Upper lobe of left lung (tissue), 6 donors: Measurements from ENCODE around the gene TXNDC17. TPM values are rescaled to one million over a fixed set of nuclear protein-coding genes. Genes with fewer than 3 reads are reported as not detected.
A peak's percentile ranks its signal among the peaks of the same experiment; 100 is the strongest.

Experiments
- ATAC-seq, 2 donors: fragments of 200-7000 bp; cut with Tn5 transposase; one replicate each; pipeline ENCODE4 v1.9.1; 2022; ENCODE audit warnings: mild to moderate bottlenecking in 2 of 2, moderate library complexity in 2 of 2; ENCODE audit not compliant: low FRiP score in 2 of 2
- DNase-seq, 2 donors: peaks; one replicate each; pipeline ENCODE4 v3.0.0-alpha.2; 2019 to 2020
- H3K27ac ChIP-seq, 4 donors: fragments of 200-600 bp; sonication (generic); one replicate each; pipeline ENCODE4 v1.5.1; 2016 to 2019
- H3K27me3 ChIP-seq, 4 donors: fragments of 200-600 bp; sonication (generic); one replicate each; pipeline ENCODE4 v1.5.1; 2017 to 2019
- H3K36me3 ChIP-seq, 4 donors: fragments of 200-600 bp; sonication (generic); one replicate each; pipeline ENCODE4 v1.5.1; 2016 to 2019
- H3K4me1 ChIP-seq, 4 donors: fragments of 200-600 bp; sonication (generic); one replicate each; pipeline ENCODE4 v1.5.1; 2018 to 2019
- H3K4me3 ChIP-seq, 4 donors: fragments of 200-600 bp; sonication (generic); one replicate each; pipeline ENCODE4 v1.5.1; 2017 to 2019; ENCODE audit warnings: mild to moderate bottlenecking in 2 of 4, moderate library complexity in 1 of 4
- H3K9me3 ChIP-seq, 4 donors: fragments of 200-600 bp; sonication (generic); one replicate each; pipeline ENCODE4 v1.5.1; 2018 to 2019
- CTCF ChIP-seq, 6 experiments: fragments of 450-650 bp in 4 of 6; fragments of 200-600 bp in 2 of 6; sonication (generic) in 2 of 6; IDR thresholded peaks; one replicate each; pipeline ENCODE4 v1.5.1; 2016 to 2019; ENCODE audit warnings: antibody characterized with exemption in 6 of 6
- EP300 ChIP-seq, 4 donors: sonication (generic); formaldehyde crosslinking; IDR thresholded peaks; one replicate each; pipeline ENCODE4 v1.5.1; 2017; ENCODE audit warnings: antibody characterized with exemption in 4 of 4, control low read depth in 2 of 4
- POLR2A ChIP-seq, 4 donors: fragments of 450-650 bp; IDR thresholded peaks; one replicate each; pipeline ENCODE4 v1.5.1; 2016 to 2017; ENCODE audit warnings: antibody characterized with exemption in 4 of 4, mild to moderate bottlenecking in 2 of 4
- POLR2AphosphoS5 ChIP-seq, 2 donors: sonication (generic); formaldehyde crosslinking; IDR thresholded peaks; one replicate each; pipeline ENCODE4 v1.5.1; 2017; ENCODE audit warnings: antibody characterized with exemption in 2 of 2
- WGBS, 2 donors: methylation state at CpG; one replicate each; pipeline ENCODE4 v1.1.5; 2017 to 2018; 5-methylcytosine and 5-hydroxymethylcytosine counted together
- total RNA-seq, 6 donors: library from RNA; depleted of rRNA in 4 of 6; stranded (reverse); fragments of >200 nt in 4 of 6; gene quantifications; one replicate each; pipeline versions ENCODE4 v1.1.0 to v1.2.1, GENCODE V29; 2016 to 2021
- donor health status: DM: no; HTN: no; CAD: no; lungs with moderate emphysema.
- donor health status: DM: no; HTN: yes; CAD: no; lungs with severe emphysema.

TXNDC17 gene
- total RNA-seq, 6 donors from 2014 or later: 36.7 to 176 (median 67.0) TPM

DNA sequence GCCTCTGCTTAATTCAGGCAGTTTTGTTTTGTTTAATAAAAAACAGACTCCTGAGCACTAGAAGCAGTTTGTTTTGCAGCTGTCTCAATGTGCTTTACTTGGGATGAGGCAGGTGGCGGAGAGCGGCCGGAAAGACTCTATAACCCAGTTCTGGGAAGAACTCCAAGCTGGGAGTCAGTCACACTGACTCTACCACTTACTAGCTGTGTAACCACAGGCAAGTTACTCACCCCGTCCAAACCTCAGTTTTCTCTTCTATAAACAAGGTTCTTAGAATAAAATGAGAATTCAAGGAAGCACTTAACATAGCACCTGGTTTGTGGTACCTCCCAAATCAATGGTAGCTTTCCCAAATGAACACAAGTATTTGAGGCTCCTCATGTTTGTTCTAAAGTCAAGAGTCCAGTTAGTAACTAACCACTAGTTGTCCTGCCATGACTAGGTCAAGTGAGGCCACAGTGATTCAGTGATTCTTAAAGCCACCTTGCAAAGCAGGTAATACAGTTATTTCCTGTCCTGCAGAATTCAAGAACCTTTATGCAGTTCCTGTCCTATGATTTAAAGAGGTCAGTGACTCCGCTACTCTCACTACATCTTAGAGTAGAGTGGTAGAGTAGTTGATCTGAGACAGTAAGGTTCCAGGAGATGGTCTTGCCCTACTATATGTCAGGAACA lies 2.7 kb downstream of the TXNDC17 start:
- H3K27ac ChIP-seq: peak overlapping the region in 1 of 4 donors; percentile 14
- TF ChIP-seq POLR2A (IDR thresholded peaks at IDR 0.05) (no peak), CTCF (IDR thresholded peaks at IDR 0.05) (no peak), EP300 (IDR thresholded peaks at IDR 0.05) (no peak), POLR2AphosphoS5 (IDR thresholded peaks at IDR 0.05) (no peak)
- peaks cover 20 to 39% (median 30%) of the 10 kb centered on the region in 4 donors for H3K4me1 ChIP-seq
- ATAC-seq (no peak), DNase-seq (no peak)
- H3K36me3 ChIP-seq: peaks cover 0 to 58% (median 17%) of the 10 kb centered on the region in 4 donors
- H3K9me3 ChIP-seq: no peaks in the 10 kb centered on the region
- no peak overlapping the region for H3K4me3 ChIP-seq
- no peaks in the 10 kb centered on the region for H3K27me3 ChIP-seq
- WGBS, 2 donors: 71 to 78% methylated on average over 5 of the region's 5 CpGs

DNA sequence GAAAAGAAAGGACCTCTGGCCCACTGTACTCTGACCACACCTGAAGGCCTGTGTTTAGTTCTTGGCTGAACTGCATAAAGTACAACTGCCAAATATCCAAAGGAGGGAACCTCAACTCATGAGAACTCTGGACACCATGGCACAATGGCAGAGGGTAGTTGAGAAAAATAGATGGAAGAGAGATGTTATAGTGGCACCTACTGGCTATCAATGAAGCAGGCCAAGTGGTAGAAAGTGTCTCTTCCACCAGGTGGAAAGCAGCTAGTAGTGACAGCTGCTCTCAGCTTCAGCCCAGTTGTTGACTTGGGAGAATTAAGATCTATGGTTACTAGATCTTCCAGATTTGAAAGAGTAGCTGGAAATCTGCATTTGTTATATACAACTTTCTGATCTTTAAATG lies 7.3 kb downstream of the TXNDC17 start:
- ATAC-seq: no peak
- no peak for DNase-seq

DNA sequence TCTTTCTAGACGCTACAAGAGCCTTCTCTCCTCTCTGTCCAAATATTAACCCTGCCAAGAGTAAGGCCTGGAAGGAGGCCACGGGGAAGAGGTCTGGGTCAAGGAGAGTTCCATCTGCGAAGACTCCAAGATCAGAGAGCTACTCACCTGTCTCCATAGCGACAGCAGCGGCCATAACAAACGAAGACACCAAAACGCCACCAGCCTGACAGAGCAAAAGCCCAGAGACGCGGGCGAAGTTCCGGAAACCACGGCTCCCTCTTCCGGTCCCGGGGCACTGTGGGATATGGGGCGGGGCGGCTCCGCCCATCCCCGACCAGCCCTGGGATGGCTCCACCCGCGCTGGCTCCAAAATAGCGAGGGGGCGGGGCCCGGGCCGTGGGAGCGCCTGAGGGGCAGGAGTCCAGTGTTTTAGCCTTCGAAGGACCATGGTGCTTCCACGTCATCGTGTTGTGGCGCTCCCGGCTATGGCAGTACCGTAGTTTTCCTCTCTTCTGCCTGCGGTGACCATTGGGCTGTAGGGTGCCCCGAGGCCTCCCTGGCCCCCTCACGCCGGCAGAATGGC lies 10.6 kb downstream of the TXNDC17 start, which contains the start of the genes C17orf100 and MED31:
TSS of gene C17orf100 (plus strand) at position 409 of the 565 bp plus-strand sequence. CDS start at position 561, 152 bp downstream.
TSS of gene MED31 (minus strand) at position 252 of the 565 bp plus-strand sequence. CDS start at position 175, 77 bp downstream.
- peaks cover 0 to 6% (median 2%) of the 10 kb centered on the region in 4 donors for H3K27me3 ChIP-seq
- H3K36me3 ChIP-seq: peaks cover 0 to 29% (median 6%) of the 10 kb centered on the region in 4 donors
- peaks cover 27 to 40% (median 33%) of the 10 kb centered on the region in 4 donors for H3K4me1 ChIP-seq
- ATAC-seq (peak; percentile 99), DNase-seq (peak; percentile 96 to 99)
- H3K27ac ChIP-seq: peak within 1 kb of the TSS; percentile 80 to 94 (median 92)
- peak in 3 of 4 donors; percentile 47 to 80 (median 47) for TF ChIP-seq POLR2A (IDR thresholded peaks at IDR 0.05)
- TF ChIP-seq EP300 (IDR thresholded peaks at IDR 0.05): peak in 1 of 4 donors; percentile 42
- TF ChIP-seq POLR2AphosphoS5 (IDR thresholded peaks at IDR 0.05): peak; percentile 86 to 95
- TF ChIP-seq CTCF (IDR thresholded peaks at IDR 0.05): peak in 1 of 6 experiments; percentile 7
- H3K9me3 ChIP-seq: no peaks in the 10 kb centered on the region
- 1 to 2% methylated on average over 8 to 34 of the region's 35 CpGs for WGBS, 2 donors
- peak within 1 kb of the TSS; percentile 70 to 95 (median 73) for H3K4me3 ChIP-seq

More for the DNA sequence above, 7.3 kb downstream of the TXNDC17 start:
- H3K27me3 ChIP-seq: no peaks in the 10 kb centered on the region
- peaks cover 20 to 35% (median 28%) of the 10 kb centered on the region in 4 donors for H3K4me1 ChIP-seq
- TF ChIP-seq POLR2A (IDR thresholded peaks at IDR 0.05) (no peak), CTCF (IDR thresholded peaks at IDR 0.05) (no peak), EP300 (IDR thresholded peaks at IDR 0.05) (no peak), POLR2AphosphoS5 (IDR thresholded peaks at IDR 0.05) (no peak)
- H3K4me3 ChIP-seq: no peak overlapping the region
- no peak overlapping the region for H3K27ac ChIP-seq
- peaks cover 0 to 62% (median 15%) of the 10 kb centered on the region in 4 donors for H3K36me3 ChIP-seq
- H3K9me3 ChIP-seq: no peaks in the 10 kb centered on the region

DNA sequence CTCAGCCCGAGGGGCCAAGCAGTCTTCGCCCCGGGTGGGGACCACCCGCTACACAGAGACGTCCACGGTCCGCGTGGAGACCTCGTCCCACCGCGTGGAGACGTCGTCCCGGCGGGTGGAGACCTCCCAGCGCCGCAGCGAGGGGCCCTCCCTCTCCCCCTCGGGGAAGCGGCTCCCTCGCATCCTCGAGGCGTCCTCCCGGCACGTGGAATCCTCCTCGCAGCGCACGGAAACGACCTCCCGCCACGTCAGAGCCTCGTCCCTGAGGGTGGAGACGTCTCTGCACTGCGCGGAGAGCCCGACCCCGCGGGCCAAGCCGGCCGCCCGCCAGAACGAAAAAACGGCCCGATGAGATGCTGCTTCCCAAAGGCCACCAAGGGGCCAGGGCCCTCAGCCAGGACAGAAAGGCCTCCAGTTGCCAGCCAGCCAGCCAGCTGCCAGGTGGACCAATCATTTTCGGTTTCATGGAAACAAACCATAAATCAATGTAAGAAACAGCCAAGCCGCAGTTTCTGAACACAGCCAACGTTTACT lies 11.1 kb downstream of the TXNDC17 start:
- Histone ChIP-seq H3K27ac (peak overlapping the region; percentile 80 to 94 (median 92)), H3K4me1 (peaks cover 27 to 40% (median 33%) of the 10 kb centered on the region in 4 donors), H3K36me3 (peaks cover 0 to 25% (median 3%) of the 10 kb centered on the region in 4 donors), H3K4me3 (peak overlapping the region; percentile 70 to 95 (median 73)), H3K27me3 (peaks cover 0 to 6% (median 2%) of the 10 kb centered on the region in 4 donors), H3K9me3 (no peaks in the 10 kb centered on the region)
- peak; percentile 3 to 67 for ATAC-seq
- WGBS, 2 donors: 7 to 17% methylated on average over 2 to 12 of the region's 47 CpGs
- TF ChIP-seq POLR2A (IDR thresholded peaks at IDR 0.05): no peak
- peak in 1 of 6 experiments; percentile 13 for TF ChIP-seq CTCF (IDR thresholded peaks at IDR 0.05)
- DNase-seq: peak in 1 of 2 donors; percentile 90
